ENCODE results near the gene PTPN14.

DNA sequence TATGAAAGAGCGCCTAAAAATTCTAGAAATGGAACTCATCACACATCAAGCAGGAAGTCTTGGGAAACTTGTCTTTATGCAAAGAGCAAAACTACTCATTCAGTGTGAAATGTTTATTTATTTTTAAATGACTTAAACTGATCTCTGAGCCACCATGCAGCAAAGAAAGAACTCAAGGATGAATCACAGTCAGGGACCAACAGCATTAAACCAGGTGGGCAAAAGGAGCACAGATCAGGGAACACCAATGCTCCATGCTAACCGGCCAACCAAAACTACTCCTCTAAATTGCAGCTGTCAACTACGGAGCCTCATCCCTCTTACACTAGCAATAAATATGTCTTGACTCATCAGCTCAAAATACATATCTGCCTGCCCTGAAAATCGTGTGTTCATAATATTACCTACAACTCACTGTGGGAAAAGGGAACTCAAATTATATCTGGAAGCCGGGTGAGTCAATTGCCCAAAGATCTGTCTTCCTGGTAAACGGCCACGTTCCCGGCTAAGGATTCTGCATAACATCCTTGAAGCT, 129.2 kb downstream of the PTPN14 start:
- TF ChIP-seq CTCF (IDR thresholded peaks at IDR 0.05) (no peak), POLR2A (IDR thresholded peaks at IDR 0.05) (no peak)
